DOHH2 (cell line): Measurements from ENCODE around the gene TCF7.

ENCODE experiments used
- EZH2phosphoT487 ChIP-seq: fragments of 200-600 bp; sonication (generic); IDR thresholded peaks from 2 replicates; pipeline ENCODE4 v1.6.1; 2017; ENCODE audit warnings: borderline replicate concordance, mild to moderate bottlenecking, antibody characterized with exemption, low read length, moderate library complexity, mixed read lengths
- TF ChIP-seq, protein P1 (sequence below): fragments of 200-600 bp; sonication (generic); IDR thresholded peaks from one replicate; pipeline ENCODE4 v1.5.1; 2014; ENCODE audit warnings: antibody characterized with exemption, mild to moderate bottlenecking, low read depth, low read length; ENCODE audit not compliant: poor library complexity, severe bottlenecking

DNA sequence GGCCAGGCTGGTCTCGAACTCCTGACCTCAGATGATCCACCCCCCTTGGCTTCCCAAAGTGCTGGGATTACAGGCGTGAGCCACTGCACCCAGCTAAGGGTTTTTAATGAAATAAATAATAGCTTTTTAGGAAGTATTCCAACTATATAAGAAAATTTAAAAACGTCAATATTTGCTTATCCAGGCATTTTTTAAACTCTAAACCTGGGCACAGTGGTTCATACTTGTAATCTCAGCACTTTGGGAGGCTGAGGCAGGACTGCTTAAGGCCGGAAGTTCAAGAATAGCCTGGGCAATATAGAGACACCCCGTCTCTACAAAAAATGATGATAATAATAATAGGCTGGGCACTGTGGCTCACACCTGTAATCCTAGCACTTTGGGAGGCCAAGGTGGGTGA is 48.1 kb downstream of the TCF7 start:
- TF ChIP-seq, protein P1, sequence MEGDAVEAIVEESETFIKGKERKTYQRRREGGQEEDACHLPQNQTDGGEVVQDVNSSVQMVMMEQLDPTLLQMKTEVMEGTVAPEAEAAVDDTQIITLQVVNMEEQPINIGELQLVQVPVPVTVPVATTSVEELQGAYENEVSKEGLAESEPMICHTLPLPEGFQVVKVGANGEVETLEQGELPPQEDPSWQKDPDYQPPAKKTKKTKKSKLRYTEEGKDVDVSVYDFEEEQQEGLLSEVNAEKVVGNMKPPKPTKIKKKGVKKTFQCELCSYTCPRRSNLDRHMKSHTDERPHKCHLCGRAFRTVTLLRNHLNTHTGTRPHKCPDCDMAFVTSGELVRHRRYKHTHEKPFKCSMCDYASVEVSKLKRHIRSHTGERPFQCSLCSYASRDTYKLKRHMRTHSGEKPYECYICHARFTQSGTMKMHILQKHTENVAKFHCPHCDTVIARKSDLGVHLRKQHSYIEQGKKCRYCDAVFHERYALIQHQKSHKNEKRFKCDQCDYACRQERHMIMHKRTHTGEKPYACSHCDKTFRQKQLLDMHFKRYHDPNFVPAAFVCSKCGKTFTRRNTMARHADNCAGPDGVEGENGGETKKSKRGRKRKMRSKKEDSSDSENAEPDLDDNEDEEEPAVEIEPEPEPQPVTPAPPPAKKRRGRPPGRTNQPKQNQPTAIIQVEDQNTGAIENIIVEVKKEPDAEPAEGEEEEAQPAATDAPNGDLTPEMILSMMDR = no peak
- TF ChIP-seq EZH2phosphoT487 = no peak
